ENCODE results near the gene NADK2.

The NADK2 gene

GRCh38 chr5:36156619-36157018 lies 85.1 kb downstream of the NADK2 start:
- H3K9ac ChIP-seq (ENCODE audit: low read length) = peak overlapping the region; percentile 46
- peak overlapping the region; percentile 38 for H3K4me3 ChIP-seq (ENCODE audit: low read length)
- no peaks in the 10 kb centered on the region for H3K27me3 ChIP-seq (replicated peaks; ENCODE audit: control insufficient read depth, insufficient read depth, low read length)
- H3K9me3 ChIP-seq (ENCODE audit: control insufficient read depth, low read length) = no peaks in the 10 kb centered on the region
- peaks cover 52% of the 10 kb centered on the region for H3K4me1 ChIP-seq (ENCODE audit: control insufficient read depth, insufficient read depth, low read length)
- H3K36me3 ChIP-seq (ENCODE audit: control insufficient read depth, insufficient read depth, low read length, severe bottlenecking) = peaks cover 33% of the 10 kb centered on the region
- peak; percentile 89 for DNase-seq (ENCODE audit: low read depth)

- H3K9ac ChIP-seq (ENCODE audit: low read length) = peak overlapping the region; percentile 13
- H3K36me3 ChIP-seq (ENCODE audit: control insufficient read depth, insufficient read depth, low read length, severe bottlenecking) = peaks cover 29% of the 10 kb centered on the region
- H3K27me3 ChIP-seq (replicated peaks; ENCODE audit: control insufficient read depth, insufficient read depth, low read length) = no peaks in the 10 kb centered on the region
- H3K4me1 ChIP-seq (ENCODE audit: control insufficient read depth, insufficient read depth, low read length) = peaks cover 52% of the 10 kb centered on the region
- DNase-seq (ENCODE audit: low read depth) = peak; percentile 66
- no peaks in the 10 kb centered on the region for H3K9me3 ChIP-seq (ENCODE audit: control insufficient read depth, low read length)
- peak overlapping the region; percentile 19 for H3K4me3 ChIP-seq (ENCODE audit: low read length)
Measured at GRCh38 chr5:36156121-36156601, 85.6 kb downstream of the NADK2 start.

GRCh38 chr5:36155291-36155690 lies 86.4 kb downstream of the NADK2 start:
- no peak for DNase-seq (ENCODE audit: low read depth)
- Histone ChIP-seq H3K9me3 (ENCODE audit: control insufficient read depth, low read length) (no peaks in the 10 kb centered on the region), H3K36me3 (ENCODE audit: control insufficient read depth, insufficient read depth, low read length, severe bottlenecking) (peaks cover 22% of the 10 kb centered on the region), H3K4me1 (ENCODE audit: control insufficient read depth, insufficient read depth, low read length) (peaks cover 57% of the 10 kb centered on the region), H3K27me3 (replicated peaks; ENCODE audit: control insufficient read depth, insufficient read depth, low read length) (no peaks in the 10 kb centered on the region), H3K9ac (ENCODE audit: low read length) (no peak overlapping the region), H3K4me3 (ENCODE audit: low read length) (no peak overlapping the region)

GRCh38 chr5:36153726-36154125 lies 88.0 kb downstream of the NADK2 start:
- Histone ChIP-seq H3K9me3 (ENCODE audit: control insufficient read depth, low read length) (no peaks in the 10 kb centered on the region), H3K4me1 (ENCODE audit: control insufficient read depth, insufficient read depth, low read length) (peaks cover 61% of the 10 kb centered on the region), H3K9ac (ENCODE audit: low read length) (peak overlapping the region; percentile 87), H3K4me3 (ENCODE audit: low read length) (peak overlapping the region; percentile 88), H3K27me3 (replicated peaks; ENCODE audit: control insufficient read depth, insufficient read depth, low read length) (no peaks in the 10 kb centered on the region), H3K36me3 (ENCODE audit: control insufficient read depth, insufficient read depth, low read length, severe bottlenecking) (peaks cover 12% of the 10 kb centered on the region)
- DNase-seq (ENCODE audit: low read depth) = no peak

- Histone ChIP-seq H3K36me3 (ENCODE audit: control insufficient read depth, insufficient read depth, low read length, severe bottlenecking) (peaks cover 11% of the 10 kb centered on the region), H3K4me3 (ENCODE audit: low read length) (peak overlapping the region; percentile 88)
Measured at GRCh38 chr5:36153298-36153677, 88.4 kb downstream of the NADK2 start.

GRCh38 chr5:36152324-36153297 lies 89.1 kb downstream of the NADK2 start:
- DNase-seq (ENCODE audit: low read depth) = peak; percentile 44

More at GRCh38 chr5:36153298-36153677, 88.4 kb downstream of the NADK2 start:
- peak overlapping the region; percentile 87 for H3K9ac ChIP-seq (ENCODE audit: low read length)
- no peaks in the 10 kb centered on the region for H3K27me3 ChIP-seq (replicated peaks; ENCODE audit: control insufficient read depth, insufficient read depth, low read length)
- no peaks in the 10 kb centered on the region for H3K9me3 ChIP-seq (ENCODE audit: control insufficient read depth, low read length)
- no peak for DNase-seq (ENCODE audit: low read depth)
- H3K4me1 ChIP-seq (ENCODE audit: control insufficient read depth, insufficient read depth, low read length) = peaks cover 56% of the 10 kb centered on the region

GRCh38 chr5:36151434-36152323 lies 90.0 kb downstream of the NADK2 start, which contains the start of the genes LMBRD2 and SKP2:
TSS of gene LMBRD2 (minus strand) at chr5:36151887. CDS start at chr5:36143349, 8,538 bp downstream.
TSS of gene SKP2 (plus strand) at chr5:36152111. CDS start at chr5:36152263, 152 bp downstream.
- peaks cover 41% of the 10 kb centered on the region for H3K4me1 ChIP-seq (ENCODE audit: control insufficient read depth, insufficient read depth, low read length)
- H3K36me3 ChIP-seq (ENCODE audit: control insufficient read depth, insufficient read depth, low read length, severe bottlenecking) = peaks cover 11% of the 10 kb centered on the region
- peak within 1 kb of the TSS; percentile 87 for H3K9ac ChIP-seq (ENCODE audit: low read length)
- H3K4me3 ChIP-seq (ENCODE audit: low read length) = peak within 1 kb of the TSS; percentile 88
- DNase-seq (ENCODE audit: low read depth) = peak; percentile 100
- H3K27me3 ChIP-seq (replicated peaks; ENCODE audit: control insufficient read depth, insufficient read depth, low read length) = no peaks in the 10 kb centered on the region
- H3K9me3 ChIP-seq (ENCODE audit: control insufficient read depth, low read length) = no peaks in the 10 kb centered on the region

More at GRCh38 chr5:36152324-36153297, 89.1 kb downstream of the NADK2 start:
- Histone ChIP-seq H3K4me1 (ENCODE audit: control insufficient read depth, insufficient read depth, low read length) (peaks cover 50% of the 10 kb centered on the region), H3K4me3 (ENCODE audit: low read length) (peak overlapping the region; percentile 88), H3K36me3 (ENCODE audit: control insufficient read depth, insufficient read depth, low read length, severe bottlenecking) (peaks cover 11% of the 10 kb centered on the region), H3K9ac (ENCODE audit: low read length) (peak overlapping the region; percentile 87), H3K9me3 (ENCODE audit: control insufficient read depth, low read length) (no peaks in the 10 kb centered on the region), H3K27me3 (replicated peaks; ENCODE audit: control insufficient read depth, insufficient read depth, low read length) (no peaks in the 10 kb centered on the region)

- Histone ChIP-seq H3K27me3 (replicated peaks; ENCODE audit: control insufficient read depth, insufficient read depth, low read length) (no peaks in the 10 kb centered on the region), H3K36me3 (ENCODE audit: control insufficient read depth, insufficient read depth, low read length, severe bottlenecking) (peaks cover 11% of the 10 kb centered on the region), H3K4me3 (ENCODE audit: low read length) (peak overlapping the region; percentile 88), H3K9ac (ENCODE audit: low read length) (peak overlapping the region; percentile 87), H3K4me1 (ENCODE audit: control insufficient read depth, insufficient read depth, low read length) (peaks cover 33% of the 10 kb centered on the region), H3K9me3 (ENCODE audit: control insufficient read depth, low read length) (no peaks in the 10 kb centered on the region)
- DNase-seq (ENCODE audit: low read depth) = peak; percentile 78
Measured at GRCh38 chr5:36150676-36151433, 90.9 kb downstream of the NADK2 start.

- Histone ChIP-seq H3K9me3 (ENCODE audit: control insufficient read depth, low read length) (no peaks in the 10 kb centered on the region), H3K36me3 (ENCODE audit: control insufficient read depth, insufficient read depth, low read length, severe bottlenecking) (no peaks in the 10 kb centered on the region), H3K27me3 (replicated peaks; ENCODE audit: control insufficient read depth, insufficient read depth, low read length) (no peaks in the 10 kb centered on the region), H3K9ac (ENCODE audit: low read length) (no peak overlapping the region), H3K4me1 (ENCODE audit: control insufficient read depth, insufficient read depth, low read length) (peaks cover 11% of the 10 kb centered on the region), H3K4me3 (ENCODE audit: low read length) (no peak overlapping the region)
- no peak for DNase-seq (ENCODE audit: low read depth)
Measured at GRCh38 chr5:36147681-36148080, 94.0 kb downstream of the NADK2 start.

- no peak overlapping the region for H3K4me3 ChIP-seq (ENCODE audit: low read length)
- no peak overlapping the region for H3K9ac ChIP-seq (ENCODE audit: low read length)
- DNase-seq (ENCODE audit: low read depth) = no peak
- H3K27me3 ChIP-seq (replicated peaks; ENCODE audit: control insufficient read depth, insufficient read depth, low read length) = no peaks in the 10 kb centered on the region
- H3K4me1 ChIP-seq (ENCODE audit: control insufficient read depth, insufficient read depth, low read length) = peaks cover 10% of the 10 kb centered on the region
- peaks cover 10% of the 10 kb centered on the region for H3K36me3 ChIP-seq (ENCODE audit: control insufficient read depth, insufficient read depth, low read length, severe bottlenecking)
- no peaks in the 10 kb centered on the region for H3K9me3 ChIP-seq (ENCODE audit: control insufficient read depth, low read length)
Measured at GRCh38 chr5:36146390-36146789, 95.3 kb downstream of the NADK2 start.

Measured in adipocyte (in vitro differentiated cells).